ENCODE data around the gene CDK16.

DNA sequence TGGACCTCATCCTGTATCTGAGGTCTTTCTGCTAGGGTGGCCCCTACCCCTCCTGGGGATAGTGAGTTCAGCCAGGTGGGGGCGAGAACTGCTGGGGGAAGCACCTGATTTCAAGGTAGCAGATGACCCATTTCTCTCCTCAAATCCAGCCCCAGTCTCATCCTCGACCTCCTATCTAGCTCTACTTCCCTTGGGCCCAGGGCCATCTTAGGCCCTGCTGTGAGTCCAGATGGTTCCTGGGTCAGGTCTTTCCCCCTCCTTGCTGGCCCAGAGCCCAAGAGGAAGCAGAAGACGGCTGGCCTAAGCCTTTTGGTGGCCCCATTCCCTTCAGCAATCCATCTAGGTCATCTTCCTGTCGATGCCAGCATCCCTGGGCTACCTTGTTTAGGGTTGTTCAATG is 3.3 kb downstream of the CDK16 start:
- TF ChIP-seq, protein P1, sequence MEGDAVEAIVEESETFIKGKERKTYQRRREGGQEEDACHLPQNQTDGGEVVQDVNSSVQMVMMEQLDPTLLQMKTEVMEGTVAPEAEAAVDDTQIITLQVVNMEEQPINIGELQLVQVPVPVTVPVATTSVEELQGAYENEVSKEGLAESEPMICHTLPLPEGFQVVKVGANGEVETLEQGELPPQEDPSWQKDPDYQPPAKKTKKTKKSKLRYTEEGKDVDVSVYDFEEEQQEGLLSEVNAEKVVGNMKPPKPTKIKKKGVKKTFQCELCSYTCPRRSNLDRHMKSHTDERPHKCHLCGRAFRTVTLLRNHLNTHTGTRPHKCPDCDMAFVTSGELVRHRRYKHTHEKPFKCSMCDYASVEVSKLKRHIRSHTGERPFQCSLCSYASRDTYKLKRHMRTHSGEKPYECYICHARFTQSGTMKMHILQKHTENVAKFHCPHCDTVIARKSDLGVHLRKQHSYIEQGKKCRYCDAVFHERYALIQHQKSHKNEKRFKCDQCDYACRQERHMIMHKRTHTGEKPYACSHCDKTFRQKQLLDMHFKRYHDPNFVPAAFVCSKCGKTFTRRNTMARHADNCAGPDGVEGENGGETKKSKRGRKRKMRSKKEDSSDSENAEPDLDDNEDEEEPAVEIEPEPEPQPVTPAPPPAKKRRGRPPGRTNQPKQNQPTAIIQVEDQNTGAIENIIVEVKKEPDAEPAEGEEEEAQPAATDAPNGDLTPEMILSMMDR (conservative IDR thresholded peaks at IDR 0.05), result no peak
- TF ChIP-seq ZFX (IDR thresholded peaks at IDR 0.05), result no peak
